Endothelial cell of umbilical vein (primary cell): ENCODE results near the gene MEF2C. TPM values are rescaled to one million over a fixed set of nuclear protein-coding genes. Genes with fewer than 3 reads are reported as not detected.
A peak's percentile ranks its signal among the peaks of the same experiment; 100 is the strongest.

Experiments used
- BruUV-seq: library from RNA; stranded (reverse); fragments of 400-500 nt; replicated peaks from 2 replicates; lab custom pipeline; 2021; lab: Mats Ljungman, UMichigan
- CTCF ChIA-PET: fragments of 300-600, 350-600 bp; sonication (Branson Sonifier 250); formaldehyde crosslinking; loops from one replicate; lab custom pipeline; 2021; ENCODE audit warnings: antibody characterized with exemption, inconsistent platforms; lab: Charles Lee
- POLR2A ChIA-PET: fragments of 300-600, 350-600 bp; sonication (Branson Sonifier 250); formaldehyde crosslinking; loops from one replicate; lab custom pipeline; 2021; ENCODE audit warnings: antibody characterized with exemption, inconsistent platforms; lab: Charles Lee
- DNase-seq: peaks from one replicate; pipeline ENCODE4 v3.0.0-alpha.2; 2011; ENCODE audit warnings: low read depth, low spot score
- FAIRE-seq: peaks from 2 replicates; lab custom pipeline; 2011; peaks lifted over from hg19 to GRCh38; lab: Jason Lieb, UNC
- H2AFZ ChIP-seq: 2 replicates; pipeline ENCODE4 v1.6.0; 2012; ENCODE audit warnings: low read depth, low read length, control low read depth, inconsistent platforms
- H3K27ac ChIP-seq: 2 replicates; pipeline ENCODE4 v1.5.1; 2011; ENCODE audit warnings: low read depth, mild to moderate bottlenecking, control low read depth, low read length, moderate library complexity; ENCODE audit not compliant: insufficient read depth
- H3K27me3 ChIP-seq, 2 experiments: 2 replicates each; pipeline versions ENCODE4 v1.6.0 to v1.6.1; 2011; ENCODE audit warnings: low read length in 2 of 2, mixed read lengths in 1 of 2; ENCODE audit not compliant: control insufficient read depth in 2 of 2, insufficient read depth in 2 of 2
- H3K36me3 ChIP-seq, 2 experiments: 2 replicates in 1 of 2; 3 replicates in 1 of 2; pipeline ENCODE4 v1.5.1; 2011; ENCODE audit warnings: low read length in 2 of 2, mild to moderate bottlenecking in 1 of 2, moderate library complexity in 1 of 2; ENCODE audit not compliant: control insufficient read depth in 2 of 2, insufficient read depth in 2 of 2; ENCODE audit errors: extremely low read depth in 1 of 2
- H3K4me1 ChIP-seq: 3 replicates; pipeline ENCODE4 v1.5.1; 2011; ENCODE audit warnings: mild to moderate bottlenecking, low read length; ENCODE audit not compliant: control insufficient read depth, insufficient read depth; ENCODE audit errors: extremely low read depth
- H3K4me2 ChIP-seq: 2 replicates; pipeline ENCODE4 v1.6.1; 2011; ENCODE audit warnings: low read length, control low read depth, mixed read lengths; ENCODE audit not compliant: insufficient read depth
- H3K4me3 ChIP-seq, 3 experiments: fragments of 200-600 bp in 1 of 3; sonication (generic), shearing (Covaris generic) in 1 of 3; replicated peaks in 1 of 3; 2 replicates each; pipeline ENCODE4 v1.5.1; 2011 to 2016; ENCODE audit warnings: control low read depth in 3 of 3, low read length in 3 of 3, mild to moderate bottlenecking in 2 of 3, inconsistent platforms in 1 of 3, low read depth in 1 of 3, moderate library complexity in 1 of 3; ENCODE audit not compliant: insufficient read depth in 1 of 3
- H3K79me2 ChIP-seq: 2 replicates; pipeline ENCODE4 v1.6.0; 2012; ENCODE audit warnings: low read length, inconsistent platforms; ENCODE audit not compliant: control insufficient read depth, insufficient read depth
- H3K9ac ChIP-seq: replicated peaks from 2 replicates; pipeline ENCODE3; 2011; ENCODE audit warnings: low read length, control low read depth; ENCODE audit not compliant: insufficient read depth; ENCODE audit errors: extremely low read depth
- H3K9me1 ChIP-seq: replicated peaks from 3 replicates; pipeline ENCODE4 v1.6.0; 2011; ENCODE audit warnings: mild to moderate bottlenecking, low read length; ENCODE audit not compliant: control insufficient read depth, insufficient read depth; ENCODE audit errors: extremely low read depth
- H3K9me3 ChIP-seq: replicated peaks from 2 replicates; pipeline ENCODE4 v1.5.1; 2012; ENCODE audit warnings: low read length, inconsistent platforms; ENCODE audit not compliant: control insufficient read depth, insufficient read depth
- H4K20me1 ChIP-seq: replicated peaks from 2 replicates; pipeline ENCODE3; 2011; ENCODE audit warnings: mild to moderate bottlenecking, low read length; ENCODE audit not compliant: control insufficient read depth, insufficient read depth; ENCODE audit errors: extremely low read depth
- CTCF ChIP-seq, 2 donors: IDR thresholded peaks; 1 replicate in 1 of 2; 2 replicates in 1 of 2; pipeline ENCODE4 v1.5.1; 2011; ENCODE audit warnings: low read length in 2 of 2, mild to moderate bottlenecking in 2 of 2, moderate library complexity in 2 of 2, control low read depth in 1 of 2, inconsistent platforms in 1 of 2, low read depth in 1 of 2; ENCODE audit not compliant: insufficient read depth in 1 of 2; ENCODE audit errors: extremely low read depth in 1 of 2
- EZH2 ChIP-seq: IDR thresholded peaks from 2 replicates; pipeline ENCODE4 v1.6.1; 2012; ENCODE audit warnings: borderline replicate concordance, low read depth, mild to moderate bottlenecking, moderate library complexity, low read length, inconsistent platforms; ENCODE audit not compliant: severe bottlenecking
- FOS ChIP-seq: IDR thresholded peaks from 2 replicates; pipeline ENCODE4 v1.6.1; 2011; ENCODE audit warnings: mild to moderate bottlenecking, low read length, moderate library complexity, borderline replicate concordance; ENCODE audit not compliant: insufficient read depth
- GATA2 ChIP-seq: IDR thresholded peaks from 2 replicates; pipeline ENCODE4 v1.7.0; 2011; ENCODE audit warnings: low read depth, mild to moderate bottlenecking, moderate library complexity, mixed read lengths, low read length; ENCODE audit not compliant: insufficient read length, insufficient read depth
- JUN ChIP-seq: IDR thresholded peaks from 2 replicates; pipeline ENCODE4 v1.6.1; 2011; ENCODE audit warnings: borderline replicate concordance, low read depth; ENCODE audit not compliant: insufficient read length, insufficient read depth
- MAX ChIP-seq: IDR thresholded peaks from 2 replicates; pipeline ENCODE4 v1.6.1; 2011; ENCODE audit not compliant: insufficient read depth, insufficient read length
- MYC ChIP-seq: IDR thresholded peaks from one replicate; pipeline ENCODE4 v1.6.1; 2011; ENCODE audit warnings: mild to moderate bottlenecking, low read depth, low read length
- POLR2A ChIP-seq: IDR thresholded peaks from 2 replicates; pipeline ENCODE4 v1.6.1; 2012; ENCODE audit warnings: low read depth, mild to moderate bottlenecking, control low read depth, low read length
- POLR2AphosphoS5 ChIP-seq: IDR thresholded peaks from 2 replicates; pipeline ENCODE4 v1.6.1; 2012; ENCODE audit warnings: low read depth, mild to moderate bottlenecking, control low read depth, low read length, moderate library complexity; ENCODE audit not compliant: insufficient read depth
- dilution Hi-C: fragments of 300-500 bp; cut with MboI; formaldehyde crosslinking; loops from one replicate; pipeline ENCODE4 v1.15.0; 2019; ENCODE audit warnings: low sequenced_read_pairs; ENCODE audit not compliant: extremely low pct_ligation_motif_present
- intact Hi-C: fragments of 100-400 bp; cut with micrococcal nuclease; formaldehyde crosslinking; loops from one replicate; pipeline ENCODE4 v1.10.0; 2022
- polyA plus RNA-seq, 4 experiments: library from polyadenylated mRNA; depleted of rRNA in 3 of 4; stranded (reverse) in 3 of 4; unstranded in 1 of 4; fragments of >200 nt; gene quantifications; 2 replicates each; pipeline versions ENCODE4 v1.2.1 to v1.2.3, GENCODE V29; 2011 to 2012; ENCODE audit warnings: missing spikeins in 1 of 4
- total RNA-seq: library from RNA; stranded (reverse); gene quantifications from 2 replicates; pipeline ENCODE4 v1.2.3, GENCODE V29; 2021

Gene MEF2C
- total and polyA plus RNA-seq, 2 donors (not counting 3 experiments of a cell fraction or from before 2014, with no cell fraction given): 21.2 to 67.7 TPM

DNA sequence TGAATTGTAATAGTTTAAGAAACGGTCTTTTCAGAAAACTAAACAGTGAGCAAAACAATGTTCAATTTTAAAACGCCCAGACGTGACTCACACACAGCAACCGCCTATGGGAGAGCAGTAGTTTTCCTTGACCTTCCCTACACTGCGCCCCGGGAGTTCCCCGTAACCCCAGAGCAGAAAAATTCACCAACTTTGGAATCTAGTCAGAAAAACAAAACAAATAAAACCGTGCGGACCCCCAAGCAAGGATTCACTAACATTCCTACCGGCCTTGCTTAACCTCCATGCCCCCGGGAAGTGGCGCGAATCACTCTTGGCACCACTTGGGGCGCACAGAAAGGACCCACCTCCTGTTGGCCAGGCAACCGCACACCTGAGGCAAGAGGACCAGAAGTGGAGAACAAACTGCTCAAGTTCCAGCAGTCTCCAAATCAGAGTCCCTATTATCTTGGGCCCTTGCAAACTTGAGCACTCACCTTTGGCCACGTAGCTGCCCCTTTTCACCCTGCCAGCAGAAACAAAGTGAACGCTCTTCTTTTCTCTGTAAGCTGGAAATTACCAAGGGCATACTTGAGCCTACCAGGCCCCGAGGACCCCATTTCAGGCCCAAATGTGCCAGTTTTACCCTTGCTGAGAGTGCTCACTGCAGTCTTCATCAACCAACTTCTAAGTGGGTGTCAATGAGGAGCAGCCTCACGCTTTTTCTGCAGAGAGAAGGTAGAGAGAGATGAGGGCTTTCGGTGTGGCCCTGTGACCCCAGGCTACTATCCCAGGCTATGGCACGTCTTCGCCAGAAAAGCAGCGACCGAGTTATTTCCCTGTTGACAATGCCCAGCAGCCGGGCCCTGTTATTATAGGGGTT lies 189.7 kb downstream of the MEF2C start:
- POLR2A ChIA-PET: no interaction called here
- Histone ChIP-seq H3K27me3 (peaks cover 80 to 98% of the 10 kb centered on the region in 2 experiments), H3K9me1 (no peaks in the 10 kb centered on the region), H3K27ac (no peak overlapping the region), H3K4me1 (peaks cover 7% of the 10 kb centered on the region), H3K4me3 (no peak overlapping the region), H4K20me1 (no peaks in the 10 kb centered on the region), H3K36me3 (no peaks in the 10 kb centered on the region), H3K9ac (no peak overlapping the region), H3K4me2 (no peak overlapping the region), H3K79me2 (no peaks in the 10 kb centered on the region), H3K9me3 (no peaks in the 10 kb centered on the region), H2AFZ (no peak overlapping the region)
- BruUV-seq: no TSS peak
- intact Hi-C loops (loop anchor here (10.0 kb wide), 1 partner anchor 1711 kb away; the partner anchor contains the start of gene CETN3), dilution Hi-C loops (loop anchor here (25.0 kb wide), 1 partner anchor 556 kb away; no protein-coding TSS in a partner anchor)
- TF ChIP-seq JUN (no peak), MYC (no peak), EZH2 (peak; percentile 17), CTCF (IDR thresholded peaks at IDR 0.05; ENCODE audit: extremely low read depth in 1 of 2, insufficient read depth in 1 of 2, low read depth in 1 of 2, low read length in 2 of 2) (no peak), POLR2A (no peak), POLR2AphosphoS5 (no peak), GATA2 (no peak), FOS (no peak), MAX (no peak)
- DNase-seq: no peak
- no peak for FAIRE-seq
- CTCF ChIA-PET: interaction anchor here (0.7 to 6.0 kb wide), 6 partner anchors 12 to 913 kb away, joined by 3 to 255 read pairs (median 10); no protein-coding TSS in a partner anchor
